Neural cell (in vitro differentiated cells): Measurements from ENCODE around the gene AGBL1. TPM values are rescaled to one million over a fixed set of nuclear protein-coding genes. Genes with fewer than 3 reads are reported as not detected.

ENCODE experiments used
- H2AFZ ChIP-seq: fragments of 200-600, 300-800 bp; sonication (generic), shearing (Covaris generic); 2 replicates; pipeline ENCODE4 v1.6.0; 2014; ENCODE audit warnings: low read depth, mild to moderate bottlenecking, antibody characterized with exemption, low read length, moderate library complexity
- H3F3A ChIP-seq: fragments of 200-600 bp; shearing (Covaris generic); 2 replicates; pipeline ENCODE4 v1.6.1; 2016; ENCODE audit warnings: mild to moderate bottlenecking, moderate library complexity, mixed read lengths, antibody characterized with exemption, low read length; ENCODE audit not compliant: insufficient read depth, poor library complexity, severe bottlenecking
- H3K27ac ChIP-seq: fragments of 200-600, 300-800 bp; sonication (generic), shearing (Covaris generic); 2 replicates; pipeline ENCODE4 v1.5.1; 2014; ENCODE audit warnings: mild to moderate bottlenecking, low read length, moderate library complexity
- H3K27me3 ChIP-seq: fragments of 300-800, 200-600 bp; sonication (generic), shearing (Covaris generic); 2 replicates; pipeline ENCODE4 v1.6.0; 2014; ENCODE audit warnings: mild to moderate bottlenecking, low read depth, low read length, moderate library complexity; ENCODE audit not compliant: insufficient read depth
- H3K36me3 ChIP-seq: fragments of 300-800, 200-600 bp; sonication (generic), shearing (Covaris generic); 2 replicates; pipeline ENCODE4 v1.5.1; 2014; ENCODE audit warnings: mild to moderate bottlenecking, antibody characterized with exemption, low read length, moderate library complexity; ENCODE audit not compliant: insufficient read depth
- H3K4me2 ChIP-seq: fragments of 300-800, 200-600 bp; sonication (generic), shearing (Covaris generic); 2 replicates; pipeline ENCODE4 v1.6.0; 2014; ENCODE audit warnings: mild to moderate bottlenecking, low read length
- H3K4me3 ChIP-seq: fragments of 300-800, 200-600 bp; sonication (generic), shearing (Covaris generic); 2 replicates; pipeline ENCODE4 v1.5.1; 2014; ENCODE audit warnings: mild to moderate bottlenecking, low read length, moderate library complexity
- H3K79me2 ChIP-seq: fragments of 200-600 bp; shearing (Covaris generic); replicated peaks from 2 replicates; pipeline ENCODE4 v1.6.0; 2014; ENCODE audit warnings: mild to moderate bottlenecking, low read length, moderate library complexity; ENCODE audit not compliant: insufficient read depth
- H3K9ac ChIP-seq: fragments of 300-800, 200-600 bp; sonication (generic), shearing (Covaris generic); 2 replicates; pipeline ENCODE4 v1.6.1; 2016; ENCODE audit warnings: mild to moderate bottlenecking, low read length, mixed read lengths
- H3K9me2 ChIP-seq: fragments of 200-600 bp; shearing (Covaris generic); 2 replicates; pipeline ENCODE4 v1.6.1; 2016; ENCODE audit warnings: mild to moderate bottlenecking, low read length, mixed read lengths; ENCODE audit not compliant: insufficient read depth
- H3K9me3 ChIP-seq: fragments of 200-600, 300-800 bp; sonication (generic), shearing (Covaris generic); 2 replicates; pipeline ENCODE4 v1.6.1; 2016; ENCODE audit warnings: mild to moderate bottlenecking, mixed run types, low read length, moderate library complexity, mixed read lengths
- H4K20me1 ChIP-seq: fragments of 200-600 bp; shearing (Covaris generic); 2 replicates; pipeline ENCODE4 v1.6.1; 2016; ENCODE audit warnings: mild to moderate bottlenecking, mixed run types; ENCODE audit not compliant: insufficient read depth
- EP300 ChIP-seq: fragments of 450-650 bp; conservative IDR thresholded peaks from 2 replicates; pipeline ENCODE4 v1.6.1; 2014; ENCODE audit warnings: antibody characterized with exemption, mild to moderate bottlenecking, moderate library complexity; ENCODE audit not compliant: poor library complexity, severe bottlenecking
- EZH2 ChIP-seq: fragments of 200-600, 300-800 bp; shearing (Covaris generic), sonication (generic); IDR thresholded peaks from 2 replicates; pipeline ENCODE4 v1.6.1; 2014; ENCODE audit warnings: antibody characterized with exemption, low read length, borderline replicate concordance, mild to moderate bottlenecking; ENCODE audit not compliant: insufficient read depth, poor library complexity, severe bottlenecking
- MXI1 ChIP-seq: fragments of 450-650 bp; conservative IDR thresholded peaks from 2 replicates; pipeline ENCODE4 v1.6.1; 2014; ENCODE audit warnings: antibody characterized with exemption, mild to moderate bottlenecking; ENCODE audit not compliant: poor library complexity, severe bottlenecking
- POLR2AphosphoS5 ChIP-seq: IDR thresholded peaks from 2 replicates; pipeline ENCODE4 v1.6.1; 2012
- RAD21 ChIP-seq: fragments of 450-650 bp; conservative IDR thresholded peaks from 2 replicates; pipeline ENCODE4 v1.6.1; 2014; ENCODE audit warnings: antibody characterized with exemption, mild to moderate bottlenecking, moderate library complexity
- REST ChIP-seq: IDR thresholded peaks from 2 replicates; pipeline ENCODE4 v1.6.1; 2012; ENCODE audit warnings: borderline replicate concordance
- SMC3 ChIP-seq: fragments of 450-650 bp; conservative IDR thresholded peaks from 2 replicates; pipeline ENCODE4 v1.6.1; 2014; ENCODE audit warnings: antibody characterized with exemption, mild to moderate bottlenecking, moderate library complexity; ENCODE audit not compliant: poor library complexity
- TAF1 ChIP-seq: IDR thresholded peaks from 2 replicates; pipeline ENCODE4 v1.6.1; 2012; ENCODE audit warnings: low read depth
- polyA plus RNA-seq: library from polyadenylated mRNA; depleted of rRNA; stranded (reverse); fragments of >200 nt; gene quantifications from 2 replicates; pipeline ENCODE4 v1.2.3, GENCODE V29; 2014
- TF ChIP-seq, protein P1 (sequence below): fragments of 450-650 bp; IDR thresholded peaks from 2 replicates; pipeline ENCODE4 v1.5.1; 2014; ENCODE audit warnings: antibody characterized with exemption, mild to moderate bottlenecking, moderate library complexity; ENCODE audit not compliant: poor library complexity, severe bottlenecking

Gene AGBL1
- polyA plus RNA-seq, 1 donor from 2014 or later = 0.12 TPM

DNA sequence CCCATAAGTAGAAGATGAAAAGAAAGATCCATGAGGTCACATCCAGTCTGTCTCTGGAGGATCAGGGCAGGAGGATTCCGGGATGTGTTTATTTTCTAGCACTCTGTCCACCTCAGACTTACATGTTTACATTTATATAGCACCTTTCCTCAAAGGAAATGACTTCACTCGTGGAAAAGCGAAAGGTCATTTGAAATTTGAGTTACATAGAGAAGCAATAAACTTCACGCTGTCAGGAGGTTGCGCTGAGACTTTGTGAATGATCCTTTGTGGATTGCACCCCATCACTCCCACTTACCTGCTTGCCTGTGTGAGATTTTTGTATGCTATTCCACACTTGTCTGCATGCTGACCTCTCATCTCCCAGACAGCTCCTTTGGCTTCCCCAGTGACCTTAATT, 540.5 kb downstream of the AGBL1 start:
- Histone ChIP-seq H3K79me2 (no peaks in the 10 kb centered on the region), H3F3A (no peaks in the 10 kb centered on the region), H3K27me3 (no peaks in the 10 kb centered on the region), H3K4me2 (no peak overlapping the region), H3K27ac (no peak overlapping the region), H4K20me1 (no peaks in the 10 kb centered on the region), H3K9me3 (no peaks in the 10 kb centered on the region), H3K4me3 (no peak overlapping the region), H3K9me2 (no peaks in the 10 kb centered on the region), H2AFZ (no peak overlapping the region), H3K36me3 (no peaks in the 10 kb centered on the region), H3K9ac (no peak overlapping the region)
- no peak for TF ChIP-seq POLR2AphosphoS5
- no peak for TF ChIP-seq RAD21
- no peak for TF ChIP-seq EZH2
- no peak for TF ChIP-seq TAF1
- TF ChIP-seq SMC3 = no peak
- no peak for TF ChIP-seq REST
- TF ChIP-seq, protein P1, sequence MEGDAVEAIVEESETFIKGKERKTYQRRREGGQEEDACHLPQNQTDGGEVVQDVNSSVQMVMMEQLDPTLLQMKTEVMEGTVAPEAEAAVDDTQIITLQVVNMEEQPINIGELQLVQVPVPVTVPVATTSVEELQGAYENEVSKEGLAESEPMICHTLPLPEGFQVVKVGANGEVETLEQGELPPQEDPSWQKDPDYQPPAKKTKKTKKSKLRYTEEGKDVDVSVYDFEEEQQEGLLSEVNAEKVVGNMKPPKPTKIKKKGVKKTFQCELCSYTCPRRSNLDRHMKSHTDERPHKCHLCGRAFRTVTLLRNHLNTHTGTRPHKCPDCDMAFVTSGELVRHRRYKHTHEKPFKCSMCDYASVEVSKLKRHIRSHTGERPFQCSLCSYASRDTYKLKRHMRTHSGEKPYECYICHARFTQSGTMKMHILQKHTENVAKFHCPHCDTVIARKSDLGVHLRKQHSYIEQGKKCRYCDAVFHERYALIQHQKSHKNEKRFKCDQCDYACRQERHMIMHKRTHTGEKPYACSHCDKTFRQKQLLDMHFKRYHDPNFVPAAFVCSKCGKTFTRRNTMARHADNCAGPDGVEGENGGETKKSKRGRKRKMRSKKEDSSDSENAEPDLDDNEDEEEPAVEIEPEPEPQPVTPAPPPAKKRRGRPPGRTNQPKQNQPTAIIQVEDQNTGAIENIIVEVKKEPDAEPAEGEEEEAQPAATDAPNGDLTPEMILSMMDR = no peak
- TF ChIP-seq EP300 = no peak
- no peak for TF ChIP-seq MXI1

DNA sequence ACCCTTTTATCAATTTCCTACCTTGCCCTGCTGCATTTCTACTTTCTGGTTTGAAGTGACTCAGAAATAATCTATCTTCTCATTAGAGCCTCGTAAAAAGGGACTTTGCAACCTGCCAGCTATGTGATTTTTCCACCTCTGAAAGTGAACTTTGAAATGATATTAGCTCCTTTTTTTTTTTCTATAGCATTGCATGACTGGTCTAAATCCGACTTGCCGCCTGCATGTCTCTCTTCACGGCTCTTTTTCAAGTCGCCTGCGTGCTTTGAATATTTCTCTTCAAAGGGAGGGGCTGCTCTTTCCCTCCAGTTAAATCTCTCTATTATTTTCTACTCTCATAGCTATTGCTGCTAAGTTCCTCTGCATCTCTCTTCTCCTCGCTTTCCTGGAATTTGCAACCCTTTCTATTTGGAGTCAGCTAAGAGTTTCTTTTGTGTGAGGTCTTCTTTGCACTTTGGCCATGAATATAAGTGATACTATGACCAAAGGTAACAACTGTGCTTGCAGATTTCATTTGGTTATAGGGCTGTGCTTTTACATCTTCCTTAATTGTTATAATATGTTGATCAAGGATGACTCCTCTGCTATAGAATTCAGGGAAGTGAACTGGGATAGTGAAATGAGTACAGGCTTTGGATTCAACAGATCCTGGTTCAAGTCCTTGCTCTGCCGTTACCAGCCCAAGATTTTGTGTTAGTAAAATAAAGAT, 541.1 kb downstream of the AGBL1 start:
- Histone ChIP-seq H3K4me2 (no peak overlapping the region), H3K27ac (no peak overlapping the region), H4K20me1 (no peaks in the 10 kb centered on the region), H3K79me2 (no peaks in the 10 kb centered on the region), H3K4me3 (no peak overlapping the region), H3K9me3 (no peaks in the 10 kb centered on the region), H3F3A (no peaks in the 10 kb centered on the region), H2AFZ (no peak overlapping the region), H3K9me2 (no peaks in the 10 kb centered on the region), H3K27me3 (no peaks in the 10 kb centered on the region), H3K9ac (no peak overlapping the region), H3K36me3 (no peaks in the 10 kb centered on the region)
- TF ChIP-seq, protein P1 = no peak
- TF ChIP-seq SMC3 = no peak
- no peak for TF ChIP-seq POLR2AphosphoS5
- TF ChIP-seq TAF1 = no peak
- no peak for TF ChIP-seq EP300
- no peak for TF ChIP-seq REST
- no peak for TF ChIP-seq EZH2
- no peak for TF ChIP-seq RAD21
- no peak for TF ChIP-seq MXI1
